ENCODE data around the gene GPHB5.

DNA sequence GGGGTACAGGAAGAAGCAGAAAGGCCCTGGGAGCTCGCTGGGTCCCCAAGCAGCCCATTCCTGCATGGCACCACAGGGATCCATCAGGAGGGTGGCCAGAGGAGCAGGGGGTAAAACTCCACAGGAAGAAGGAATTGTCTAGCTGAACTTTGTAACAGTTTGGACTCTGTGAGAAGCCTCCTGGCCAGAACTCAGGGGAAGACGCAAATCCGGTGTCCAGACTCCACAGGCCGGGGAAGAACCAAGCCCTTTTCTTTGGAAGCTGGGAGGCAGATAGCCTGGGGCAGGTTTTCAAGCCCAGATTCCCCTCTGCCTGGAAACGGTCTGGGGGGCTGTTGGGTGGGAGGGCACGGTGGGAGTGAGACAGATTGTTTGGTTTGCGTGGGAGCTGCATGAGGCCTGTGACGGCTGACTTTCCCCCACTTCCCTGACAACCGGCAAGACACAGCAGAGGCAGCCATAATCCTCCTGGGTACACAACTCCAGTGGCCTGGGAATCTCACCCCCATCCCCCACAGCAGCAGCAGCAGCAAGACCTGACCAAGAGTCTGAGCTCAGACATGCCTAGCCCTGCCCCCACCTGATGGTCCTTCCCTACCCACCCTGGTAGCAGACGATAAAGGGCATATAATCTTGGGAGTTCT is 16.7 kb downstream of the GPHB5 start:
- TF ChIP-seq TAF1 (IDR thresholded peaks at IDR 0.05; ENCODE audit: borderline replicate concordance, insufficient read depth, low read length) (no peak), POLR2AphosphoS5 (IDR thresholded peaks at IDR 0.05; ENCODE audit: low read depth, low read length) (no peak), SIN3A (IDR thresholded peaks at IDR 0.05; ENCODE audit: borderline replicate concordance, insufficient read depth, low read length) (no peak), FOXP2 (optimal IDR thresholded peaks at IDR 0.05; ENCODE audit: borderline replicate concordance, extremely low read depth, extremely low read length, insufficient read depth) (no peak)
- TF ChIP-seq, protein P1, sequence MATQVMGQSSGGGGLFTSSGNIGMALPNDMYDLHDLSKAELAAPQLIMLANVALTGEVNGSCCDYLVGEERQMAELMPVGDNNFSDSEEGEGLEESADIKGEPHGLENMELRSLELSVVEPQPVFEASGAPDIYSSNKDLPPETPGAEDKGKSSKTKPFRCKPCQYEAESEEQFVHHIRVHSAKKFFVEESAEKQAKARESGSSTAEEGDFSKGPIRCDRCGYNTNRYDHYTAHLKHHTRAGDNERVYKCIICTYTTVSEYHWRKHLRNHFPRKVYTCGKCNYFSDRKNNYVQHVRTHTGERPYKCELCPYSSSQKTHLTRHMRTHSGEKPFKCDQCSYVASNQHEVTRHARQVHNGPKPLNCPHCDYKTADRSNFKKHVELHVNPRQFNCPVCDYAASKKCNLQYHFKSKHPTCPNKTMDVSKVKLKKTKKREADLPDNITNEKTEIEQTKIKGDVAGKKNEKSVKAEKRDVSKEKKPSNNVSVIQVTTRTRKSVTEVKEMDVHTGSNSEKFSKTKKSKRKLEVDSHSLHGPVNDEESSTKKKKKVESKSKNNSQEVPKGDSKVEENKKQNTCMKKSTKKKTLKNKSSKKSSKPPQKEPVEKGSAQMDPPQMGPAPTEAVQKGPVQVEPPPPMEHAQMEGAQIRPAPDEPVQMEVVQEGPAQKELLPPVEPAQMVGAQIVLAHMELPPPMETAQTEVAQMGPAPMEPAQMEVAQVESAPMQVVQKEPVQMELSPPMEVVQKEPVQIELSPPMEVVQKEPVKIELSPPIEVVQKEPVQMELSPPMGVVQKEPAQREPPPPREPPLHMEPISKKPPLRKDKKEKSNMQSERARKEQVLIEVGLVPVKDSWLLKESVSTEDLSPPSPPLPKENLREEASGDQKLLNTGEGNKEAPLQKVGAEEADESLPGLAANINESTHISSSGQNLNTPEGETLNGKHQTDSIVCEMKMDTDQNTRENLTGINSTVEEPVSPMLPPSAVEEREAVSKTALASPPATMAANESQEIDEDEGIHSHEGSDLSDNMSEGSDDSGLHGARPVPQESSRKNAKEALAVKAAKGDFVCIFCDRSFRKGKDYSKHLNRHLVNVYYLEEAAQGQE (IDR thresholded peaks at IDR 0.05; ENCODE audit: insufficient read depth in 1 of 2, low read depth in 2 of 2, low read length in 2 of 2), result no peak
